T-helper 1 cell treated with Interleukin-12 subunit alpha and Interleukin-12 subunit beta and Interleukin-4 antibody, amounts not matched to agents 30 μg/mL and 1 μg/mL, for 36 hours (primary cell): ENCODE measurements around the gene PAXX.
A peak's percentile ranks its signal among the peaks of the same experiment; 100 is the strongest.

ENCODE experiments used
- H3K27ac Mint-ChIP-seq: one replicate; pipeline ENCODE4 v1.8.0; 2021; ENCODE audit warnings: mild to moderate bottlenecking, mixed read lengths
- H3K27me3 Mint-ChIP-seq: one replicate; pipeline ENCODE4 v1.8.0; 2021; ENCODE audit warnings: low read depth, mixed read lengths
- H3K36me3 Mint-ChIP-seq: one replicate; pipeline ENCODE4 v1.8.0; 2021; ENCODE audit warnings: low read depth, mixed read lengths
- H3K4me1 Mint-ChIP-seq: one replicate; pipeline ENCODE4 v1.8.0; 2021; ENCODE audit warnings: low read depth, mixed read lengths
- H3K4me3 Mint-ChIP-seq: one replicate; pipeline ENCODE4 v1.8.0; 2021; ENCODE audit warnings: mild to moderate bottlenecking, moderate library complexity, mixed read lengths
- H3K9me3 Mint-ChIP-seq: one replicate; pipeline ENCODE4 v1.8.0; 2021; ENCODE audit warnings: mixed read lengths

The PAXX gene

DNA sequence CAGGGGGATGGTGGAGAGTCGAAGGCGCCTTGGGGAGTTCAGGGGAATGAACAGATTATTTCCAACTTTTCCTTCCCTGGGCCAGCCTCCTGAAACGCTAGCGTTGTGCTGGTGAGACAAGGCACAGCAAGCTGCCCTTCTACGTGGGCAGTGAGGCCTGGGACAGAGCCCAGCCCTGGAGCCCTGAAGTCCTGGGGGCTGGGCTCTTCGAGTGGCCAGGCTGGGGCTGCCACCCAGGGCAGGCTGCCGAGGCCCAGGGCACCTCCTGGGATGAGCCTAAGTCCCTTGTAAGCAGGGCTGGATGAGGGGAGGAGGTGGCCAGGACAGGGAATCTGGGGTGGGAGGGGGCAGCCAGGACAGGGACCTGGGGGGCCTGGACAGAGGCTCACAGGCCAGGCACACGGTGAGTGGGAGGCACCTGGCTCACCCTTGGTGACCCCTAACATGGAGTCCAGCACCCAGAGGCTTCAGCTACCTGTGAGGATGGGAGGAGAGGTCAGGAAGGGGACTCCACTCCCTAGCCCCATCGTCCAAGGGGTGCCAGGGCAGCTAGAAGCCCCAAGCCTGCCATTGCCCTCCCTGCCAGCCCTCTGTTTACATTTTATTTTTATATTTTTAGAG lies 41.5 kb upstream of the PAXX start:
- Mint-ChIP-seq H3K9me3 (no peaks in the 10 kb centered on the region), H3K4me3 (peak overlapping the region; percentile 86), H3K36me3 (no peaks in the 10 kb centered on the region), H3K4me1 (no peaks in the 10 kb centered on the region), H3K27ac (peak overlapping the region; percentile 86), H3K27me3 (no peaks in the 10 kb centered on the region)

DNA sequence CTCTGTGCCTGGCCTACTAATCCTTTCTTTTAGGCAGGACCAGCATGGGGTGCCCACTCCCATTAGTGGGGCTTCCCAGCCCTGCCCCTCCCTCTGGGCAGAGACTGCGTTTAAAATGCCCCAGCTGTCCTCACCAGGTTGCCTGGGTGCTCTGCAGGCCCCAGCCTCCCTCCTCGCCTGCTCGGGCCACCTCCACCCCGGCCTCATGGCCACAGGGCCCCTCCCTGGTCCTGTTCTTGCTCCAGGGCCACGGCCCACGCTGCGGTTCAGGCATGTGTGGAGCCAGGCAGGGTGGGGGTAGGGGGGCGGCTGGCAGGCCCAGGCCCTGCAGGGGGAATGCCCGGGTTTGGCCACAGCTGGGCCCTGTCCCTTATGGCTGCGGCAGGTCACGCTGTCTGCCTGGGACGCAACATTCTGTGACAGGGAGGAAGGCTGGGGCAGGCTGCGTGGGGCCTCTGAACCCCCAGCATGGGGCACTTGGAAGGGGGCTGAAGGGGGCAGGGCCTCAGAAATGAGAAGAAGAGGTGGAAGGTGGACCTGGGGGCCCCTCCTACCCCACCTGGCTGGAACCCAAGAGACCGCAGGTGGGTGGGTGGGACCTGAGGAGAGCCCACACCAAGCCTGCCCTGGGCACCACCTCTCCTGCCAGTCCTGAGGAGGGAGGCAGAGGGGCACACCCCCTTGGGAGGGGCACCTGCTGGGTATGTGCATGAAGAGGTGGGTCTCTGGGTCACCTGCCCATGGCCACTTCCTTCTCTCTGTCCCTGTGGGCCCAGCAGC lies 40.5 kb upstream of the PAXX start, which contains the start of gene LCN12:
Gene LCN12, plus strand, starts transcription at position 733 of the 780 bp plus-strand sequence. CDS start 55 bp downstream, outside the sequence.
- H3K27ac Mint-ChIP-seq = no peak within 1 kb of the TSS
- H3K4me3 Mint-ChIP-seq = no peak within 1 kb of the TSS
- H3K36me3 Mint-ChIP-seq = no peaks in the 10 kb centered on the region
- peaks cover 7% of the 10 kb centered on the region for H3K9me3 Mint-ChIP-seq
- H3K4me1 Mint-ChIP-seq = no peaks in the 10 kb centered on the region
- no peaks in the 10 kb centered on the region for H3K27me3 Mint-ChIP-seq

DNA sequence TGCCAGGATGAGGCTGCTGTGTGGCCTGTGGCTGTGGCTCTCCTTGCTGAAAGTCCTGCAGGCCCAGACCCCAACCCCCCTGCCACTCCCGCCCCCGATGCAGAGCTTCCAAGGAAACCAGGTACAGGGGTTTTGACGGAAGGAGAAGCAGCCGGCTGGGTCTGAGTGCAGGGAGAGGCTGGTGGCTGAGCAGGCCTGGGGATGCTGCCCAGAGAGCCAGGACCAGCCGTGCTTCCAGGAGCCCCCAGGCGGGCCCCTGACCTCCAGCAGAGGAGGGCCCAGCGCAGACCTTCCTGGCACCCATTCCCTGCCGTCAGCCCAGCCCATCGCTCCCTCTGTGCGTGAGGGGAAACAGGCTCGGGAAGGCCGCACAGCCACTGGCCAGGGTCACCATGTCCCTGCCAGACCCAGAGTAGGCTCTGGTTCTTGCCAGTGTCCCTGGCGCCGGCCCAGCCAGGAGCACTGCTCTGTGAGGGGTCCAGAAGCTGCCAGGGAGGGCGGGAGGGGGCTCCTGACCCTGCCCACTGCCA lies 39.8 kb upstream of the PAXX start:
- Mint-ChIP-seq H3K4me3 (no peak overlapping the region), H3K27ac (no peak overlapping the region), H3K4me1 (no peaks in the 10 kb centered on the region), H3K9me3 (peaks cover 9% of the 10 kb centered on the region), H3K27me3 (no peaks in the 10 kb centered on the region), H3K36me3 (no peaks in the 10 kb centered on the region)

DNA sequence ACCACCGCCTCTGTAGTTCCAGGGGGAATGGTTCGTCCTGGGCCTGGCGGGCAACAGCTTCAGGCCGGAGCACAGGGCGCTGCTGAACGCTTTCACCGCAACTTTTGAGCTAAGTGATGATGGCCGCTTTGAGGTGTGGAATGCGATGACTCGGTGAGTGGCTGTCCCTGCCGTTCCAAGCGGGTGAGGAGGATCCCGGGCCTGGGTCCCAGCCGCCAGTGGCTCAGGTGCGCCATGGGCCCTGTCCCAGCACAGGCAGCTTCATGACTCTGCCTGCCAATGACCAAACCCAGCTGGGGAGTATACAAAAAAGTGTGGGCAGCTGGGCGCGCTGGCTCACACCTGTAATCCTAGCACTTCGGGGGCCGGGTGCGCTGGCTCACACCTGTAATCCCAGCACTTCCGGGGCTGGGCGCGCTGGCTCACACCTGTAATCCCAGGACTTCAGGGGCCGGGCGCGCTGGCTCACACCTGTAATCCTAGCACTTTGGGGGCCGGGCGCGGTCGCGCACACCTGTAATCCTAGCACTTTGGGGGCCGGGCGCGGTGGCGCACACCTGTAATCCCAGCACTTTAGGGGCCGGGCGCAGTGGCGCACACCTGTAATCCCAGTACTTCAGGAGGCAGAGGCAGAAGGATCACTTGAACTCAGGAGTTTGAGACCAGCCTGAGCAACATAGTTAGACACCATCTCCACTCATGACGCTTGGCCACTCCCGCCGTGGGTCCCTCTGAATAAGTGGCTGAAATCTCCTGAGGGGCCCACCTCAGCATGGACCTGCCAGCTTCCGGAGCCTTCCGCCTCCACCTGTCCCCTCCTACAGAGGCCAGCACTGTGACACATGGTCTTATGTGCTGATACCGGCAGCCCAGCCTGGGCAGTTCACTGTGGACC lies 39.1 kb upstream of the PAXX start:
- Mint-ChIP-seq H3K4me1 (no peaks in the 10 kb centered on the region), H3K36me3 (no peaks in the 10 kb centered on the region), H3K9me3 (peaks cover 9% of the 10 kb centered on the region), H3K27ac (no peak overlapping the region), H3K27me3 (no peaks in the 10 kb centered on the region), H3K4me3 (no peak overlapping the region)

DNA sequence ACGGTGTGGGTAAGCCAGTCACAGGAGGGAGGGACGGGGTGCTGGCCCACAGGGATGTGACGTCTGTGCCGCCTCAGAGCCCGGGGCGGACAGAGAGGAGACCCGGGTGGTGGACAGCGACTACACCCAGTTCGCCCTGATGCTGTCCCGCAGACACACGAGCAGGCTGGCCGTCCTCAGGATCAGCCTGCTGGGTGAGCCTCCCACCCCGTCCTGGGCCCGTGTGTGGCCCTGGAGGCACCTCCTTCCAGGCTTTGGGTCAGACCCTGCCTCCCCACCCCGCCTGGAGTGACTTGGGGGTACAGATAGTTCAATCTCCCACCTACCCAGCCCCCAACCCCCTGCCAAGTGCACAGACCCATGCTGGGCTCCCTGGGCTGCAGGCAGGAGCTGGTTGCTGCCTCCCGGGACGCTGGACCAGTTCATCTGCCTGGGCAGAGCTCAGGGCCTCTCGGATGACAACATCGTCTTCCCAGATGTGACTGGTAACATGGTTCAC lies 38.4 kb upstream of the PAXX start:
- Mint-ChIP-seq H3K4me1 (no peaks in the 10 kb centered on the region), H3K27ac (no peak overlapping the region), H3K4me3 (no peak overlapping the region), H3K36me3 (no peaks in the 10 kb centered on the region), H3K27me3 (no peaks in the 10 kb centered on the region), H3K9me3 (peaks cover 9% of the 10 kb centered on the region)

DNA sequence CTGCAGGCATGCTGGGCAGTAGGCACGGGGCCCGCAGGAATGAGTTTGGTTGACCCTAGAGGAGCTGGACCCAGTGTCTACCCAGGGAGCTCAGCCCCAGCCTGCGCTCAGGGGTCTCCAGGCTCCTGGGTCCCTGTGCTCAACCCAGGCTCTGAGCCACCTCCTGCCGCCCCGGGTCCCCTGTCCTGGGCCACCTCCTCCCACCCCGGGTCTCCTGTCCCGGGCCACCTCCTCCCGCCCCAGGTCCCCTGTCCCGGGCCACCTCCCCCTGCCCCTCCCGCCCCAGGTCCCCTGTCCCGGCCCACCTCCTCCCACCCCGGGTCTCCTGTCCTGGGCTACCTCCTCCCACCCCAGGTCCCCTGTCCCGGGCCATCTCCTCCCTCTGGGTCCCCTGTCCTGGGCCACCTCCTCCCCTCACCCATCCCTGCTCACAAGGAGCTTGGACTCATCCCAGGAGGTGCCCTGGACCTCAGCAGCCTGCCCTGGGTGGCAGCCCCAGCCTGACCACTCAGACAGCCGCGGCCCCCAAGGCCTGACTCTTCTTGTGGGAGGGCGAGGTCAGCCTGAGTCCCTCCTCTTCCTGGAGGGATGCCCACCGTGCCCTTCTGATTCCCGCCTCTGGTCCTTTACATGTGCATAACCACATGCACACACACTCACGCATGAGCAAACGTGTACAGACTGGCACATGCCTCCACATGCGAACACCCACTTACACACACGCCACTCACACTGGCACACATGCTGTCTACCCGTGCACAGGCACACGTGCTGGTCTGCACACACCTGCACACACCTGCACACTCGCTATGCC lies 37.7 kb upstream of the PAXX start:
- Mint-ChIP-seq H3K27ac (no peak overlapping the region), H3K4me1 (no peaks in the 10 kb centered on the region), H3K4me3 (no peak overlapping the region), H3K9me3 (peaks cover 9% of the 10 kb centered on the region), H3K36me3 (no peaks in the 10 kb centered on the region), H3K27me3 (no peaks in the 10 kb centered on the region)

DNA sequence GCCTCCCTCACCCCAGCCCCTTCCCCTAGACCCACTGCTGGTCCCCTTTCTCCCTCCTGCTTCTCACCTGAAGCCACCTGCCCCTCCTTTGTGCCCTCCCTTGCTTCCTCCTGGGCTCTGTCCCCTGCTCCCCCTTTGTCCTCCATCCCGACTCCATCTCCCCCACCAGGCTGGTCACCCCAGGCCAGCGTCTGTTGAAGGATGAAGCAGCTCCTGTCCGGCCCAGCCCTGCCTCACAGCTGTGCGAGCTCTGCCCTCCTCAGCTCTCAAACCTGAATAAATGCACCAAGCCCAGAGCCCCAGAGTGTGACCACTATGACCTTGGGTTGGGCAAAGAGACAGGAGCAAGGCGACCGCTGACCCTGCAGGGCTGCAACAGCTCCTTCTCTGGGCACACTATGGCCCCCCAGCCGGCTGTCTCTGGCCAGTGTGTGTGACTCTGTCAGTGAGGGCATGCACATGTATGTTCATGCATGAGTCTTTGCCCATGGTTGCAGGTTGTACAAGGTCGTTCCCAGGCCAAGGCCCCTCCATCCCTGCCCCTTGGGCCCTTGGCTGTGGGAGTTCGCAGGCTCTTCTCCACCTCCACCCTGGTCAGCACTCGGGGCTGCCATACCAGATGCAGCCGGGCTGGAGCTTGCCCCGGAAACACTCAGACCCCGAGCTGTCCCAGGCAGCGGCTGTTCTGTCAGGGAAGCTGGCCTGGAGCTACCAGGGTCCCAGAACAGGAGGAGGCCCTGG lies 36.9 kb upstream of the PAXX start:
- peaks cover 2% of the 10 kb centered on the region for H3K4me1 Mint-ChIP-seq
- peaks cover 9% of the 10 kb centered on the region for H3K9me3 Mint-ChIP-seq
- no peaks in the 10 kb centered on the region for H3K27me3 Mint-ChIP-seq
- no peaks in the 10 kb centered on the region for H3K36me3 Mint-ChIP-seq
- H3K27ac Mint-ChIP-seq = peak overlapping the region; percentile 55
- no peak overlapping the region for H3K4me3 Mint-ChIP-seq

DNA sequence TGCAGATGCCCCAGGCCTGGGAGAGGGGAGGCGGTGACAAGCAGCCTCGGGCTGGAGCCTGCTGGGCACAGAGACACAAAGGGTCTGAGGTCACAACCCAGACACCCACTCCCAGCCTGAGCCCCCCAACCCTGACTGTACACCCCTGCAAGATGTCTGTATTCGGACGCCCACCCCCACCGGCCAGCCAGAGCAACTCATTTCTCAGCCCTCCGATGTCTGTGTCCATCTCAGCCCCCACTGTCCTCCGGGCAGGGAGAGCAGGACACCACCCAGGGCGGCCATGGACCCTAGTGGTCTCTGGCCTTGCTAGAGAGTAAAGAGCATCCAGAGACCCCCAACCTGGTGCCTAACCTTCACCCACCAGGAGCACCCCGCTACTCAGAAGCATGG lies 36.3 kb upstream of the PAXX start:
- Mint-ChIP-seq H3K9me3 (peaks cover 9% of the 10 kb centered on the region), H3K4me1 (peaks cover 2% of the 10 kb centered on the region), H3K27me3 (no peaks in the 10 kb centered on the region), H3K4me3 (no peak overlapping the region), H3K27ac (no peak overlapping the region), H3K36me3 (no peaks in the 10 kb centered on the region)

DNA sequence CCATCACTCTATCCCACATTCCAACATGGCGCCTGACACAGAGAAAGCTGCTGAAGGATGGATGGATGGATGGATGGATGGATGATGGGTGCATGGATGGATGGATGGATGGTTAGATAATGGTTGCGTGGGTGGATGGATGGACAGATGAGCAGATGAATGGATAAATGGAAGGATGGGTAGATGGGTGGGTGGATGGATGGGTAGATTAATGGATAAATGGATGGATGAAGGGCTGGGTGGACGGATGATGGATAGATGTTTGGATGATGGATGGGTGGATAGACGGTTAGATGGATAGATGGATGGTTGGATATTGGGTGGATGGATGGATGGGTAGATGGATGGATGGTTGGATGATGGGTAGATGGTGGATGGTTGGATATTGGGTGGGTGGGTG lies 35.6 kb upstream of the PAXX start:
- Mint-ChIP-seq H3K27me3 (no peaks in the 10 kb centered on the region), H3K27ac (no peak overlapping the region), H3K9me3 (peaks cover 9% of the 10 kb centered on the region), H3K4me1 (peaks cover 2% of the 10 kb centered on the region), H3K4me3 (no peak overlapping the region), H3K36me3 (no peaks in the 10 kb centered on the region)

DNA sequence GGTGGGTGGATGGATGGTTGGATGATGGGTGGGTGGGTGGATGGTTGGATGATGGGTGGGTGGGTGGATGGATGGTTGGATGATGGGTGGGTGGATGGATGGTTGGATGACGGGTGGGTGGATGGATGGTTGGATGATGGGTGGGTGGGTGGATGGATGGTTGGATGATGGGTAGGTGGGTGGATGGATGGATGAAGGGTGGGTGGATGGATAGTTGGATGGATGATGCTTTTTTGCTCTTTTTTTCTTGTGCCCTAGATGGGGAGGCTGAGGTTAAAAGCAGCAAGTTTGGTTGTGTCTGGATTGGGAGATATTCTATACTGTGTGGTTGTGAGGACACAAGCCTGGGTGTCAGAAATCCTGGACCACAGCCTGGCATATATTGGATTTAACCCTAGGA lies 34.8 kb upstream of the PAXX start:
- Mint-ChIP-seq H3K27ac (no peak overlapping the region), H3K4me3 (no peak overlapping the region), H3K36me3 (no peaks in the 10 kb centered on the region), H3K9me3 (peaks cover 9% of the 10 kb centered on the region), H3K4me1 (peaks cover 2% of the 10 kb centered on the region), H3K27me3 (no peaks in the 10 kb centered on the region)

DNA sequence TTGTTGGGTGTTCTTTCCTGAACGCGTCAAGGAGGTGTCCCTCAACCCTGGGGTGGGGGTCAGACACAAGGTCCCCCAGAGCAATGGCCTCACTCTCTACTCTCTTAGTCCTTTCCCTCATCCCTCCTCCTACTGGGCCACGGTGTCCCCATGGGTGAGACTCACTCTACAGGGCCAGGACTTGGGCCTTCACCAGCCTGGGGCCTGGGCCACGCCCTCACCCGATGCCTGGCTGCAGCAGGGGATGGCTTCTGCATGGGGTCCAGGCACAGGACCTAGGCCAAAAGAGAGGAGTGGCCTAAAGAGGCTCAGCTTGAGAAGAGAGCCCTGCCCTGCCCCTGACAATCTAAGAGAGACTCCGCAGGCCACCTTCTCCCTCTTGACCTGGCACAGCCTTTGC lies 34.3 kb upstream of the PAXX start:
- Mint-ChIP-seq H3K9me3 (peaks cover 9% of the 10 kb centered on the region), H3K27ac (no peak overlapping the region), H3K36me3 (no peaks in the 10 kb centered on the region), H3K27me3 (no peaks in the 10 kb centered on the region), H3K4me3 (no peak overlapping the region), H3K4me1 (peaks cover 4% of the 10 kb centered on the region)

DNA sequence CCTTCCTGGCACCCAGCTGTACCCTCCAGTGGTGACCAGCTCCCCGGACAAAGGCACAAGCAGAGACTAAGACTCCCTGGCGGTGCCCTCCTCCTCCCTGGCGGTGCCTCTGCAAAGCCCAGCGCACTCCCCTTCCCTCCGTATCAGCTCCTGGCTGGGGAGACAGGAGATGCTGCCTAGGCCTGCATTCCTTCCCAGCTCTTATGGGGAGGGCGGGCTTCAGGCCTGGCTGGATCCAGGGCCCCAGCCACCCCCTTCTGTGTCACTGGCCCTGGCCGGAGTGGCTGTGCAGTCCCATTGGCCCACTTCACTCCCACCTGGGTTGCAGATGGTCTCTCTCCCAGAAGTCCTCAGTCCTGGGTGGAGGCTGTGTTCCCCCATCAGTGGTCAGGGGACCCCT lies 33.7 kb upstream of the PAXX start:
- H3K36me3 Mint-ChIP-seq = no peaks in the 10 kb centered on the region
- no peak overlapping the region for H3K27ac Mint-ChIP-seq
- no peaks in the 10 kb centered on the region for H3K27me3 Mint-ChIP-seq
- H3K4me3 Mint-ChIP-seq = no peak overlapping the region
- peaks cover 4% of the 10 kb centered on the region for H3K4me1 Mint-ChIP-seq
- peaks cover 9% of the 10 kb centered on the region for H3K9me3 Mint-ChIP-seq
